GM18519 (cell line): ENCODE results near the gene KY.

Source experiments
- ATAC-seq: cut with Tn5 transposase; IDR thresholded peaks from one replicate; pipeline ENCODE4 v1.9.1; 2021; ENCODE audit warnings: mild to moderate bottlenecking, moderate library complexity; ENCODE audit not compliant: unreplicated experiment, low FRiP score

KY gene

DNA sequence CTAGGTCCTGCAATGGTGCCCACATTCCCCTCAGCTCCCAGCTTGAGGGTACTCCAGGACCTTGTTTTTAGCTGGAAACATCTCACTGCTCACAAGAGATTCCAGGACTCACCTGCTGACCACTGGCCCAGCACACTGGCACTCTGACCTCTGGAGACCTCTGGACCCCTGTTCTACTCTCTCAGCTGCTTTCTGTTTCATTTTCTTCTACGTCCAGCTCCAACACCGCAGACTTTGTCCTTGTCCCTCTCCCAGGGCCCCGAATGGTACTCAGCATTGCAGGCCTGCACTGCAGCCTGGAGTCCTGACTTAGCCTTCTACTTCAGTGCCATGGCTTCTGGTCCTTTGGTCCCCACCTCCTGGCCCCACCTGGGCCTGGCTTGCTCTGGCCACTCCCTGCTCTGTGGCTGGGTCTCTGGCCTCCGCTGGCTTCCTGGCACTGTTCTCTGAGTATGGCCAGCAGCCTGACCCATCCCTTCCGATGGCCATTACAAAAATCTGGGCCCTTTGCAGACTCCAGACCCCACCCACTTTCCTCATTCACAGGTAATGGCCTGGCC lies 27.9 kb downstream of the KY start:
- ATAC-seq = no peak

DNA sequence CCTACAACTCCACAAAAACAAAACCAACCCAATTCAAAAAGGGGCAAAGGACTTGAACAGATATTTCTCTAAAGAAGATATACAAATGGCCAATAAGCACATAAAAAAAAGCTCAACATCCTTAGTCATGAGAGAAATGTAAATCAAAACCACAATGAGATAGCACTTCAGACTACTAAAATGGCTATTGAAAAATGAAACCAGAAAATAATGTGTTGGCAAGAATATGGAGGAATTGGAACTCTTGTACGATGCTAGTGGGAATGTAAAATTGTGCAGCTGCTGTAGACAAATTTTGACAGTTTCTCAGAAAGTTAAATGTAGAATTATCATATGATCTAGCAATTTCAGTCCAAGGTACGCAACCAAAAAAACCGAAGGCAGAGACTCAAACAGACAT lies 29.0 kb downstream of the KY start:
- no peak for ATAC-seq

DNA sequence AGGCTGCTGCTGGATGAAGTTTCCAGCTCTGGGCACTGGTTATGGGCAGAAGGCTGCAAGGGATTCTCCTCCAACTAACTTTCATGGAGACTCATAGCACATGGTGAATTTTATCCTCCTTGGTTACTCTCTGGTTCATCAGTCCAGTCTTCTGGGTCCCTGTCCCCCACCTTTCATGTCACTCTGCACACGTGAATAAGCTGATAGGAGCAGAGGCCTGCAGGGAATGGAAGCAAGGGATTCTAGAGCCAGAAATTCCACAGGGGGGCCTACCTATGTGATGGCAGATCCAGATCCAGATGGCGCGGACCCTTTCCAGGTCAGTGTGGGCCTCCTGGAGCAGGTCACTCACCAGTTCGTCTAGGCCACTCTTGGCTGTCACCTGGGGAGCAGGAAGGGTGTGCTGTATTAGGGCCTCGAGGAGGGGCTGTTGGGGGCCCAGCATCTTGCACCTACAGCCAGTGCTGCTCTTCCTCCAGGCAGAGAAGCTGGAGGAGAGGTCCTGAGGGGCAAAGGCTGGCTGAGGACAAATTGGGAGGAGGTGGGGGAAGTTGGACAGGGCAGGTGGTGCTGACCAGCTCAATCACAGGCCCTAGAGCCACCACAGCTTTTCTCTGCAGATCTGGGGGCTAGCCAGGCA lies 30.2 kb downstream of the KY start:
- ATAC-seq = no peak

DNA sequence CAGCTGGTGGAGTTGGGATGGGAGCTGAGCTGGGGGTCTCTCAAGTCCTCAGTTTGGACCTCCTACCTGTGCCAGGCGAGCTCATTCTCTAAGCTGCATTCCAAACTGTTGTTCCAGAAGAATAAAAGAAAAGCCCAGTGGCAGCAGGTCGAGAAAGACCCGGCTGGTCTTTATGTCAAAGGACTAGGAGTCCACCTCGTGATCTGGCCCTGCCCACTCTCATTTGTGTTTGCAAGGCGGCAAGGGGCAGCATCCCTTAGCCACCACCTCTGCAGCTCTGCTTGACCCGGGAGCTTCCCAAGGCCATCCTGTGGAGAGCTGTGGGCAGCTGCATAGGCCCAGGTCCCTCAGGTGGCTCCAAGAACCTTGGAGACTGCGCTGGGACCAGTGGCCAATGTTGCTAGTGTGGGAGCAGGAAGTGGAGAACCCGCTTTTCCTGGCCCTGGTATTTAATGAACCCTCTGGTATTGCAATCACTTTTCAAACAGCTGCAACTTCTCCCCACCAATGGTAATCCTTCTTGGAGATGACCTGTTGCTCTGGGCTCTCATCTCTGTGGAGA lies 30.9 kb downstream of the KY start:
- ATAC-seq = no peak

DNA sequence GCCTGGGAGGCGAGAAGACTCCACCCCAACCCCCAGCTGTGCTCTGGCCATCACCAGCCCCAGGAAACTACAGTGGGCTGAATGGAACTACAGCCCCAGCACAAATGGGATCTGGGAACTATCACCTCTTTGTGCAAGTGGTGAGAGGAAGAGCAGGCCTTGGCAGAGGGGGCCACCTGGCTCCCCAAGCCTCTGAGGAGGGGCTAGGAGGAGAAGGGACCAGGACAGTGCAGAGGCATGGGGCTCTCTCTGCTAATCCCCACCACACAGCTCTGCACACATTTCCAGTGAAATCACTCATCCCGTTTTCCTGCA lies 31.6 kb downstream of the KY start:
- no peak for ATAC-seq

DNA sequence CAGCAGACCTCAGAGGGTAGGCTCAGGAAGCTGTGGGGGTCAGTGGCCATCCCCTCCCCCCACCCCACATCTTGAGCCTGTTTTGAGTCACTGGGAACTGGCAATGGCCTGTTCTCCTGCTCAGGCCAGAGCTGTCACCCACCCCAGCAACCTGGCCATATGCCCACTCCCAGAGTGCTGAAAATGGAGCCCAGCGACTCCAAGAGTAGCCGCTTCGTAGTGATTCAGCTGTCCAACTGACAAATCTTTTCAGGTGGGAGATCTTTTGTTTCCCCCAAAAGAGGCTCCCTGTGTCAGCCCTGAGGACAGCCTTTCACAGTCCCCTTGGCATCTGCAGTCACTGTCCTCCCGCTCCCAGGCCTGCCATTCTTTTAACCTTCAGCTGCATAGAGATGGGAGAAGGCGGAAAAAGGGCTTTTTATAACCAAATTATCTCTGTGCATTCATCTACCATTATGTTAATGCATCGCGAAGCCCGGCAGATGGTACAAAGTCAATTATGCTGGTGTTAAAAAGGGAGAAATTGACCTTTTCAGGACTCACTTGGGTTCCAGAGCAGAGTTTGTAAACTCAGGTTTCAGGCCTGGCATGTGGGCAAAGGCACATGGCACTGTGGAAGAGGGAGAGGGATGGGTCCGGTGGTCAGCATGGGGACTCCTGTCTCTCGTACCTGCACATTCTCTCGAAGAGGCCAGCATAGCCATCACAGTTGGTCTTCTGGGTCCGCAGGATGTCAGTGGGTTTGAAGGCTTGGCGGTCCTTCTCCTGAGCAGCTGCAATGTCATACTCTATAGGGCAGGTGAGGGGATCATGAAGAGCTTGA lies 32.1 kb downstream of the KY start:
- ATAC-seq = no peak

DNA sequence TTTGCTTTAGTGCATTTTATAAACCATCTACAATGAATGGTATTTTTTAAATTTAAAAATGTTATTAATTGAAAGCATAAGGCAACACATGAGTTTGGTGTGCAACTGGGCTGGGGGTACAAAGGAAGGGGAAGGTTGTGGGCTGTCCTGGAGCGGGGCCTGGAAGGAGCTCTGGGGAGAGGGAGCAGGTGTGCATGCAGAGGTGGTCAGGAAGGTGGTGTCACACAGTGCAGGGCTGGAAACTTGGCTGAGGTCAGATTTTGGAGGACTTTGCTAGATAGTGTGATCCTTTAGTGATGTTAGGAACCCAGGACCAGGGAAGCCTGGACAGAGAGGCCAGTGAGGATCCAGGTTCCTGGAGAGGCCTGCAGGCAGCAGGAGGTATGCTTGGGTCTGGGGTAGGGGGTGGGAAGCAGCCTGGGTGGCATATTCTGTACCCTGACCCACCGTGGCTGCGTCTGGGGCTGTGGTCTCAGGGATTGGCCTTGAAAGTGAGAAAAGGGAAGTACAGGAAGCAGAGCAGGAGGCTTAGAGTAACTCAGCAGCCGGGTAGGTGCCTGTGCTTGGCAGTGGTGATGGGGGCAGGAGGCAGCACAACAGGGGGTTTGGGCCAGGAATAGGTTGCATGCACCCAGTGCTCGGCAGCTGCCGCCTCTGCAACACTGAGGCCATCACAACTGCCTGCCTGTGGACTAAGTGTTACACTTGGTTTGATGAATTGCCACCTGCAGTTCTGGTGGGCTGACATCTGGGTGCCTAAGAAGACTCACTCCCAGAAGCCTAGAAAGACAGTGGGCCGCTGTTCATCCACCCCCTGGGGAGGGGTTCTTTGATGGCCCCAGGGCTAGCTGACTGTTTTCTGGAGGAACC lies 33.0 kb downstream of the KY start:
- ATAC-seq = no peak

DNA sequence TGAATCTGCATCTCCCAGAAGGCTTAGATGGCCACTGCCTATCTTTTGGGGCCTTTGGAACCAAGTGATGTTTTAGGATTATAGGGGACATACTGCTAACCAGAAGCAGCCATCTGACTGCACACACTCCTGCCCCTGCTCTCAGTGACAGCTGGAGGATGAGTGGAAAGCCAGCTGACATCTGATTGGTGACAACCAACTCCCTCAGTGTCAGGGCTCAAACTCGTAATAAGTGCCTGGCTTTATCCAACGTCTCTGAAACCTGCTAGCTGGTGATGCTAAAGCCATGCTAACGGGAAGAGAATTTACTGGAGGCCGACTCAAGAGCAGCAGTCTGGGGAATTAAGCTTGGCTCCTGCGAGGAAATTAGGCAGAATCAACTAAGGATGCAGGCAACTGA lies 35.1 kb downstream of the KY start:
- no peak for ATAC-seq

DNA sequence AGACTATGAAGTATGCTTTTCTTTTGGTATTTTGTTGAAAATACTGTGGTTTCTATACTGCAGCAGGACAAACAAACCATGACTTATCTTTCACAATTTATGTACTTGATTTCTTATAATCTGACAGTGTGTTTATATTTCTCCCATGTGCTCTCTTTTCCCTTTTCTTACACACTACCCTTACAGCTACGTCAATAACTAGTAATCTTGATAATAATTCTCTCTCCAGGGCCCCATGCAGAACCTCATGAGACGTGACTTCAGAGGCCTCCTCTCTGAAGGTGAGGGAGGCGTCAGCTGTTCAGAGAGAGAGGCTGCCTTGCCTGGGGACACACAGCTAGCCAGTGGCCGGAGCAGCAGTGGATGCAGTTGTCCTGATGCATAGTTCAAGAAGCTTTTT lies 35.9 kb downstream of the KY start:
- ATAC-seq = no peak

DNA sequence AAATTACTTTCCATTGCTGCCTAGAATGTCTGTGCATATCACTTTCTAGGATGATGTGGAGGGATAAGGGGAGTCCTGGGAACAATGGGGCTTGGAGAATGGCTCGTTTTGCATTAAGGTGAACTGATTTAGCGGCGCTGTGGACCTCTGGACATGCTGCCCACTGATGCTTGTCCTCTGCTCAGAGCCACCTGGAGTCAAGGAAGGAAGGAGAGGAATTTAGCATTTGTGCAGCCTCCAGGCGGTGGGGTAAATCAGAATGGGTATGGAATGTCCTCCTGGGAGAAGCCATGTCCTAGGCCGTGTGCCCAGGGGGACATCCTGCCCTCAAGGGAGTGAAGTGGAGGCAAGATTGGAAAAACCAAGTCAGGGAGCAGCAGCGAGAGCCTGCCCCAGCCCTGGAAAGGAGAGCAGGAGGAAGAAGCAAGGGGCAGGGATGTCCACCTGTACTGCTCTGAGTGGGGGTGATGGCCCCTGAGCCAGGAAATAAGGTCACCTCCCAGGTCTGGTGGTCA lies 37.8 kb downstream of the KY start:
- no peak for ATAC-seq

DNA sequence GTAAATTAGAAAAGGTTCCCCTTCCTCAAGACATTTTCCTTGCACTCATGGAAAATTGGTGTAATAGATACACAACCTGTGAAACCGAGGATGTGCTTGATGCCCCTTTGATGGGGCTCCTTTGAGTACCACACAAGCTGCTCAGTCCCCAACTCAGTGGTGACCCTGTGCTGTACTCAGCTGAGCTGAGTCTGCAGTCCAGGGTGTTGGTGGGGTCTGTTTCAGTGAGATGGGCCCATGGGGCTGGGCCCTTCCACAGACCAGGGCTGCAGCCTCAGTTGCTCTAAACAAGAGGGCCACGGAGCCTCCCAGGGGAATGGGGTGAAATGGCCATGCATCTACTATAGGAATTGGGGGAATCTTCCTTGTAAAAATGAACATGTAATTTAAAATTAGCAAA lies 39.3 kb downstream of the KY start:
- no peak for ATAC-seq

DNA sequence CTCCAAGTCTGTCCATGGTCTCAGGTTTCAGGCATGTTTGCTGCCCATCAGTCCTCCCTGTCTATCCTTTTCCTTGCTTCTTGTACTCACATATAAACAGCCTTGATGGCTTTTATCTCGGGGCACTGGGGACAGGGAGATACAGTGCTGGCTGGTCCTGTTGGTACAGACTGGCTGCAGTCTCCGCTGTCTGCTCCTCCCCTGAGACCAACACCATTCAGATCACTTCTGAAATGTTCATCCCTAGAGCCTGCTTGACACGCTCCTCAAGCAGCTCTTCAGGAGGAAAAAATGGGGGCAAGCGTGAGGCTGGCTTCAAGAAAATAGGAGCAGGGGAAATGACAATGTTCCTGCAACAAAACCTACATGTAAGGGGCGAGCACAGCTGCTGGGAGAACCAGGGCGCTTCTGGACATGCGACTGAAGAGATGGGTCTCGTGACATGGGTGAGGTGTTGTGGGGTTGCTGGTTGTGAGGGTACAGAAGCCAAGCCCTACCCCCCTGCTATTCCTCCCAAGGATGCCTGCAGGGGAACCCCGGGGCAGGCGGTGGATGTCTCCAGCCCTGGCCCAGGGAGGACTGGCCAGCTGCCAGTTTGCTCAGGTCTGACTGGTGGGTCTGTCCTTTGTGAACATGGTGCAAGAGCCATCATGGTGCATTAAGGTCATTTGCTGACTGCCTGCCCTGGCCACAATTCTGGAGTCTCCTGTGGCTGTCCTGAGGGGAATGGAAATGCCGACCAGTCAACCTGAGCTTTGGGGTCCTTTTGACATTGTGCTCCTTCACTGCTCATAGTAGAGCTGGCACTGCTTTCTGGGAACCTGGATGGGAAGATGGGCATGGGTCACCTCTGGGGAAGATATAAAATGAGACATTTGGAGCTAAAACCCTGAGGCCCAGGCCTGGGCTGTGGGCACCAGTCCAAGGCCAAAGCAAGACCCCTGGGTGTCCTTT lies 40.1 kb downstream of the KY start:
- ATAC-seq = no peak

DNA sequence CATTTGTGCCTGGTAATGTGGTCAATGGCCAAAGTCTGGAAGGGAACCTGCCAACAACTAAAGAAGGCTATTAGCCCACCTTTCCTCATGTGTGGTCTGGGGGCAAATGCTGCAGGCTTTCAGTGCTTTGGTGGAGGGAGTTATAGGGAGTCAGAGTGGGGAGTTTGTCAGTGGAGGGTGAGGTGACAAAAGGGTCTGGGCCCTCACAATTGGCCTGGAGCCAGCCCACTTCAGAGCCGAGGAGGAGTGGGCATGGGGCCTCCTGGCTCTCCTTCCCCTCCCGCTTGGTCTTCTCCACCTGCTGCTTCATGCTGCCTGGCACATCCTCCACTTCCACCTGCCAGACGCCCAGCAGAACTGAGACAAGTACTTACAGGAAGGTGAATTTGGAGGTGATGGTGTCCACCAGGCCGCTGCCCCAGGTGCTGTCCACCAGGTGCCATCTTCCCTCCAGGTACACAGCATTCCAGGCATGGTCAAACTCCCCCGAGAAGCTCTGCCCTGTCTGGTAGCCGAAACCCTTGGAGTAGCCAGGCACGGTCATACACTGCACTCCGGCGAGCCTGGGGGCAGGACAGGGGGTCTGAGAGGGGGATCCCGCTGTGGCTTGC lies 40.9 kb downstream of the KY start:
- ATAC-seq = no peak

DNA sequence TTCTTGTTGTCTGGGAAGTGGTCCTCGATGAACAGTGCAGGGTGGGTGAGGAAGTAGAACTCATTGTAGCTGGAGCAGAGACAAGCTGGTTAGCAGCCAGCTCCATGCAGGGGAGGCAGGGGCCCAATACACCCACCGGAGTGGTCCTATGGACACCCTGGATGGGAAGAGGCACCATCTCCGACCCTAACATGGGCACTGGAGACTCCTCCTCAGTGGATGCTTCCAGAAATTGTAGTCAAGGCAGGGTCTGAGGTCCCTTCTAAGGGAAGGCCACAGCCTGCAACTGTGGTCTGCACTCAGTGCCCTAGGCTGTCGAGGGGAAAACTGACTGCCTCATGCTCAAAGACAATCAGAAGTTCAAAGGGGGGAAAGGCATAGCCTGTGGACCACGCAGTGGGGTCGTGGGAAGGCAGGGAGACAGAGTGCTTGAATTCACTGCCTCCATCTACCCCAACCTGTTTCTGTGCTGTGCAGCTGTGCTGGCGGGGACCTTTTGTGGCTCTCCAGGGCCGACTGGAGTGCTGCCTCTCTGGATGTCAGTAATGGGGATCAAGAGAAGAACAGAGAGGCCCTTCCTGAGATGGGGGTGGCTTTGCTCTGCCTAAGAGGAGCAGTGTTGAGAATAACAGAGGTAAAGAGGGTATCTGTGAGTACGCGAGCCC lies 41.9 kb downstream of the KY start:
- no peak for ATAC-seq

DNA sequence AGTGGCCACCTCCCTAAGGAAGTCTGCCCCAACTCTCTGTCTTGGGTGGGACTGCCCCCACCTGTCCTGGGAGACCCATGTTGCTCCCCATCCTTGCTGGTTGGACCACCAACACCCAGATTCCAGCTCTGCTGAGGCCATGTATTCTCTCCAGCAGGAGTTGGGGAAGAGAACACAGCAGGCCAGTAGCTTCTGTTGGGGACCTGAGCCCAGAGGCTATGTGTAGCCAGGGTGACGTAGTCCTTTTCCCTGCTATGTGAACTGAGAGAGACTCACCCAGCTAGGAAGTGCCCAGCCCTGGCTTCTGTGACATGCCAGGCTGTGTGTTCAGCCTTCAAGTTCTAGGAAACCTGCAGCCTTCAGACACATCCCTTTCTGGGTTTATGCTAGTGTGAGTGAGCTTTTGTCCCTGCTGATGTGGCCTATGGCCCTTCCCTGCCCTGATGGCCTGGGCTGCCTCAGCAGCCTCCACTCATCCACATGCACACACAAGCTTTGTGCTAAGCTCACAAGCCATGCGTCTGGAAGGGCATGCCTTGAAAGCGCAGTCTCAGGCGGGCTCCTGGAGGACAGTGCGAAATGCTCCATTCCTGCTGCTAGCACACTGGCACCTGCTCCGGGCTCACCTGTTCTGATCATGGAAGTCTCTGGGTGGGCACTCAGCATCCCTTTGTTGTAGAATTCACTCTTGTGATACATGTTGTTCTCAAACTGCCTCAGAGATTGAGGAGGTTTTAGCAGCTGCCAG lies 42.6 kb downstream of the KY start:
- no peak for ATAC-seq

DNA sequence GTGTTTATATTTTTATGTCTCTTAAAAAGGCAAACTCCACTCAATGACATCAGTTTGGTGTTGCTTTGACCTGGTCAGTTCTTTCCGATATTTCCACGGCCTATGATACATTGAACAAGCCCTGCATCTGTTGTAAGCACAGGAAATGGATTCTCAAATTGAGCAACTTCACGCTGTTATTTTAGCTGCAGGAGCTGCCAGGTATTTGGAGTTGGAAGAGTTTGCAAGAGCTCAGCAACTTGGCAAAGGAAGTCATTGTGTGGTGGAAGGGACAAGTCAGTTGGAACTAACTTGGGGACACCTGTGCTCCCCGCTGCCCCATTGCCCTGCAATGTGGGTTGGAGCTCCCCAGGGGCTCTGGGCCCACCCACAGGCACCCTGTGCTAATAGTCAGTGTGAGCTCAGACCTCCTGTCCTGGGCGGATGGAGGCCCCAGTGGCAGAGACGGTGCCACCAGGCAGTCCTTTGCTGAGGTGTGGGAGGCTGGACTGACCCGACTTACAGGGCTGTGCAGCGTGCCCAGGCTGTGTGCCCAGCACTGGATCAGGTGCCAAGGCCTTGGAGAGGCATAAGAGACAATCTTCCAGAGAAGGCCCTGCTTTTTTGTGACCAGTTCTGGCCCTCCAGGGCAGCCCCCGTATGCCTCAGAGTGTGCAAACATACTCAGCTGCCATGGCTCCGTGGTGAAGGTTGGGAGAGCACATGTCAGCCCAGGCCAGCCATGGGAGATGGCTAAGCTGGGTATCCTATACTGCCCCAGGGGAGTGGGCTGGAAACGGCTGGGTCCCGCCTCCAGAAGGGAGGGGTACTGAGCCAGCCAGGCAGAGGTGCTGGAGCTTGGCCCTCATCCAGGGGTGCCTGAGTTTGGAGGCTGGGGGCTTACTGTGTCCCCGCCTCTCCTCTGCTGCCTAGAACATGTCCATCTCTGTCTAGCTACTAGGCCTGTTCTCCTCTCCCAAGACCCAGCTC lies 43.5 kb downstream of the KY start:
- no peak for ATAC-seq
